Inflammatory macrophage treated with lipopolysaccharide for 4 hours (primary cell): ENCODE results near the gene IL19.
"Not testable (repeated sequence)": the region's sequence is repeated elsewhere in the genome, so short reads cannot be mapped to it uniquely, and the experiment has no call there.

Source experiments
- DNase-seq: peaks from one replicate; pipeline ENCODE4 v3.0.0-alpha.2; 2020

Gene IL19

DNA sequence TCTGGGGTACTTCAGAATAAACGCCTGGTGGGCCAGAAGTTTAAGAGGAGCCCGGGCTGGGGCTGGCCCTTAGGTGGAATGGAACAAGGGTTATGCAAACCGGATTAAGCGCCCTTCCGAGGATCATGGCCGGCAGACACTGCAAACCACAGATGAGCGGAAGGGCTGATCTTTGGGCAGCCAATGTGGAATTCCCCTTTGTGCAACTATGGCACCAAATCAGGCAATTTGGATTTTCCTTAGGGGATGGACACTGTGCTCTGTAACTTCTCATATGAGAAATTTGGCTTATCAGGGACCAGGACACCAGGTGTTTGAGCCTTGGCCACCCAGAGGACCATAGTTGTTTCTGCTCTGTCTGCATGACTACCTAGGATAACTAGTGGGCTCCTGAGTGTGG lies 7.5 kb downstream of the IL19 start:
- peak; percentile 53 for DNase-seq

DNA sequence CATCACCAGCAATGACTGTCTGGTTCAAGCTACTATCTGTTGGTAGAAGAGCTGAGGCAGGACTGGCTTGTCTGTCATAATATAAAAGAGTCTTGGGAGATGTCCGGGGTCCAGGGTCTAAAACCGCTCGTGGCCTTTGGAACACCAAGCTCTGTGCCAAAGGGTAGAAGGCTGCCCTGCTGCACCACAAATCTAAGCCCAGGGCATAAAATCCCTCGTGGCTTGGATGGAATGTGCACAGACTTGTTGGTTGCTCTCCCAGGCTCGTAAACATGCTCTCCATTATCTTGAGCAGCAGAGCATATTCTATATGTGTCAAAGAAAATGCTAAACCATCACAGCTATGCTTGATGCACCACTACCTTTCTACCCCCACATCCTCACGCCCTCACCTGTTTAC lies 8.3 kb downstream of the IL19 start:
- not testable (repeated sequence) for DNase-seq

DNA sequence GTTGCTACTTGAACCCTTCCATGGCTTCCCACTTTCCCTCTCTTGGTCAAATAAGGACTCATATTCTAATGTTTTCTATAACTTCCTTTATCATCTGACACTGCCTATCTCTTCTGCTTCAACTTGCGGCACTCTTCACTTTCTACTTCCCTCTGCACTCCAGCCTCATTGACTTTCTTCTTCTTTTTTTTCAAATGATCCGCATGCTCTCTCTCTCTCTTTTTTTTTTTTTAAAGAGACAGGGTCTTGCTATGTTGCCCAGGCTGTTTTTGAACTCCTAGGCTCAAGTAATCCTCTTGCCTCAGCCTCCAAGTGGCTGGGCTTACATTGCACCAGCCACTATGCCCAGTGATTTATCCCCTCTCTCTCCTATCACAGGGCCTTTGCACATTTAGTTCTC lies 9.1 kb downstream of the IL19 start:
- peak; percentile 68 for DNase-seq

DNA sequence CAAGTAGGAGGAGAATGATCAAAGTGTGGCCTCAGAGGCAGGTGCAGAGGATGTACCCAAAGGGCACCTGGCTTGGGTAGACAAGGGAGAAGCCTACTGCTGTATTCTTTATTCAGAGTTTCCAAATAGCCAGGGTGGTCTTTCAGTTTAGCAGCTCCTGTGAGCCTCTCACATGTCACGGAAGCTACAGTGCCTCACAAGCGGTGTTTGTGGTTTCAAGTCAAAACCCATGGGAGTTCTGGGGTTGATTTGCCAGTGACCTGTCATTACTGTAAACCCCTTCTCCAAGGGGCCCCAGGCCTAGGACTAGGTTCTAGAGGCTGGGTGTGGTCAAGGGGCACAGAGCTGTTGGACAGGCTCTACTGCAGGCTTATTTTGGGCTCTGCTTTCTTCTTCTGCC lies 11.9 kb downstream of the IL19 start:
- no peak for DNase-seq

DNA sequence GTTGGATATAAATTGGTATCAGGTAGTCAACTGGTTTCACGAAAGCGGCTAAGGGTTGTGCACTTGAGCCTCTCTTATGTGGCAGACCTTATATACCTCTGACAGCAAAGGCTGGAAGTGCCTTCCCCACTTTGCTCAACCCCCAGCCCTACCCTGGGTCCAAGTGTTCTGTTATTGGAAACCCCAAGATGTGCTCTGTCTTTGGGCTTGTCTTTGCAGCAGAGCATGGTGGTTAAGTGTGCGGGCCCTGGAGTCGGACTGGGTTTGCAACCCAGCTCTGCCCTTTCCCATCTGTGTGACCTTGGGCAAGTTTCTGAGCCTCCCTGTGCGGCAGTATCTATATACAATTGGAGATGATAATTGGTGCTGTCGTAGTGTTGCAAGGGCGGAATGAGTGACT lies 12.9 kb downstream of the IL19 start:
- DNase-seq: no peak

DNA sequence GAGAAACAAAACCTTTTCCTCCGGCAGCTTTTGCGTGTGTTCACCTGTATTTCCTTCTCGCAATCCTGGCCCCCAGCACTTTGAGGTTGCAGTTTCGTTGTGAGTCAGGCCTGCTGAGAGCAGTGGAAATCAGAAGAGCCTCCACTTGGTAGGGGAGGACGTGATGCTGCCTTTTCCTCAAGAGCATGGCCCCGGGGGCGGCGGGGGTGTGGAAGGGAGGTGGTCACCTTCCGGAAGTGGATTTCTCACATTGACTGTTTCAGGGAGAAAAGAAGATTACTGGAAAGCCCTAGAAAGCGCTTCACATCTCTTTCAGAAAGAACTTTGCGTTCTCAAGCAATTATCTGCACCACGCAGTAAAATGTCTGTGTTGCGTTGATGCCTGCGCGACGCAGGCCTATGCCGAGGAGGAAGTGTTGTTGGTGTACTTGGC lies 13.9 kb downstream of the IL19 start:
- DNase-seq: no peak

DNA sequence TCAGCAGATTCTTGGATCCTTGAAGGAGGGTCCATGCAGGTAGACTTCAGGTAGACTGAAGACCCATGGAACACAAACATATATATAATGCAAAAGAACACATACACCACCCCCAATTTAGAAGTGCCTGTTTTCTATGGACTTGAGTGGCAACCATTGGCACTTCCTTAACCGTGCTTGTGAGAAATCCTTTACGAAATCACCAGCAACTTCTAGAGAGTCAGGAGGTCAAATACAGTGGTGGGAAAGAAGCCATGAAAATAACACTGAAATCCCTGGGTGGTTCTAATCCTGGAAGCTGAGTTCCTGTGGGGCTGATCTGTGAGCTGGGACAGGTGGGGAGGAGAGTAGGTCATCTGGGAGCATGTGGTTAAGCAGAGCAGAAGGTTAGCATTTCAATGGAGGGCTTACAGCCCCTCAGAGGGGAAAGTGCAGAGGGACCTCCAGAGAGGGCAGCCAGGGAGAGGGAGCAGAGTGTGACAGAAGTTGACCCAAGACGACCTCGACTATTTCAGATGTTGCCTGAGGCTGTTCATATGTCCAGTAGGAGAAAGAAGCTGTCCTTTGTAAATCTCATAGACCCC lies 14.7 kb downstream of the IL19 start:
- DNase-seq: peak; percentile 66

DNA sequence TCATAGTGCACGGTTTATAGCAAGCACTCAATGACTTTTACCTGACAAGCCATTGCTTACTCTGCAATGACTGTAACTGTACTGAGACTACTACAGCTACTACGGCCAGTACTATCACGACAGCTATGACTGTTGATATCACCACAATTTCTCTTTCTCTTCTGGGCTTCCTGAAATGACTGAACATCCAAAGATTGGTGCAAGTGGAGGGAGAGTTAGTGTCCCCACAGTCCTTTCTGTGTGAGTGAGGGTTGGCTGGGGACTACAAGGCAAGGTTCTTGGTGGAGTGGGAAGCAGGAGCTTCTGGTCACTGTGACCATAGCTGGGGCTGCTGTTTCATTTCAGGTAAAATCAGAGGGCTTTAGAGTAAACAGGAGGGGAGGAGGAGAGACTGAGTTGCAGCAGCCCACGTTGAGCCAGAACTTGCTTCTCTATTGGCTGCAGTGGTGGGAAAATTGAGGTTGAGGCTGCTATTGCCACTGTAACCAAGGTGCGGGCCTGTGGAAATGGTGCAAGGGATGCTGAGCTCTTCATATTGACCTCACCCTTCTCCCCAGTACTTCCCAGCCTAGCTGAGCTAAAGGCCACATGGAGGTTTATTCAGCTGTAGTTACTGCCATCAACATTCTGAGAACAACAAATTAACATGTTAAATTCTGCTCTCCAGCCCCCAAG lies 15.8 kb downstream of the IL19 start:
- DNase-seq: no peak

DNA sequence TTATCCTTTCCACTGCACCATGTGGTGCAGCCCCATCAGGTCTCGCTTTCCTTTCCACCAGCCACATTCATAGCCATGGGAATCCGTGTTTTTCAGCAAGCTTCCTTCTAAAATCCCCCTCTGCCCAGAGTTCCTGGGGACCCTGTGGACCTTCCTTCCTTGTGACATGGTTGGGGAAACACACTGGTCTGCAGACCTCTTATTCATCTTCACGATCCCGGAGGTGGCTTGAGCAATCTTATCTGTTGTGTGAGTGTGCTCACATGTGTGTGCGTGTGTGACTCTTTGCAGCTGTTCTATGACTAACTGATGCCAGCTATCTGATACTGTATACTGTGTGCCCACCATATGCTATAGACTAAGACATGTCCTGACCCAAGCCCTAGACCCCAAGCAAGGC lies 17.3 kb downstream of the IL19 start:
- DNase-seq: peak; percentile 62

DNA sequence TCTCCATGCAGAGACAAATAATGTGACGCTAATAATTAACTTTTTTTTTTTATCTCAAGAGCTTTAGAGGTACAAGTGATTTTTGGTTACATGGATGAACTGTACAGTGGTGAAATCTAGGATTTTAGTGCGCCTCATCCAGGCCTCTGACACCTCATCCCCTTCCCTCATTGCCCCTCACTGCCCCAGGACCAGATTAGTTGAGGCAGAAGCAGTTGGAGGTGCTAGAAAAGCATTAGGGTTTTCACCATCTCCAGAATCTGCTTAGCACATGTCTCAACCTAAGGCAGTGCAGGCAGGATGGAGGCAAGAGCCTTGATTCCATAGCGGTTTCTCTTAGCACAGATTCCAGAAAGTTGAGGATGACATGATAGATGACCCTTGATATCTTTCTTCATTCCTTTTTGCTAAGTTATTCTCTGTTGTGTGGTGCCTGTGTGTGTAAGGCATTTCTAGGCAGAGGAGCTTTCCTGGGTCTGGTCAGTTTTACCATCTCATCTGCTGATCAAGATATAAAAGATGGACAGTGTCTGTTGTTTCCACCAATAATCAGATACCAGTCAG lies 18.0 kb downstream of the IL19 start:
- no peak for DNase-seq

DNA sequence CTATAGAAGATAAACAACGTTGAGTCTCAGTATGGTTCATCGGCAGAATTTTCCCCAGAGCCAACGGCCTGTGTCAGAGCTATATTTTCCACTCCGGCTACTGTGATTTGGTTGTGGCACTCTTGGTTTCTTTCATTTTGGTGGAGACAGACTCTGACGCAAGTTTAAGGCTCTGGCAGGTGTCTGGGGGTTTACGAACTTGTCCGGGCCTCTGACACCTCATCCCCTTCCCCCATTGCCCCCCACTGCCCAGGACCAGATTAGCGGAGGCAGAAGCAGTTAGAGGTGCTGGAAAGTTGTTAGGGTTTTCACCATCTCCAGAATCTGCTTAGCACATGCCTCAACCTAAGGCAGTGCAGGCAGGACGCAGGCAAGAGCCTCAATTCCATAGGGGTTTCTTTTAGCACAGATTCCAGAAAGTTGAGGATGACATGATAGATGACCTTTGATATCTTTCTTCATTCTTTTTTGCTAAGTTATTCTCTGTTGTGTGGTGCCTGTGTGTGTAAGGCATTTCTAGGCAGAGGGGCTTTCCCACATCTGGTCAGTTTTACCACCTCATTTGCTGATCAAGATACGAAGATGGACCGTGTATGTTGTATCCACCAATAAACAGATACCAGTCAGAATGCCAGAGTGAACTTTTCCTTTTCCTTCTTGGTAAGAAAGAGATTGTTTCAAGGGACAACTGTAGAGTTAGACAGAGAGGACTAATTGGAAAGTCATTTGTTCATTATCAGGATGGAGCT lies 20.1 kb downstream of the IL19 start:
- DNase-seq: no peak

DNA sequence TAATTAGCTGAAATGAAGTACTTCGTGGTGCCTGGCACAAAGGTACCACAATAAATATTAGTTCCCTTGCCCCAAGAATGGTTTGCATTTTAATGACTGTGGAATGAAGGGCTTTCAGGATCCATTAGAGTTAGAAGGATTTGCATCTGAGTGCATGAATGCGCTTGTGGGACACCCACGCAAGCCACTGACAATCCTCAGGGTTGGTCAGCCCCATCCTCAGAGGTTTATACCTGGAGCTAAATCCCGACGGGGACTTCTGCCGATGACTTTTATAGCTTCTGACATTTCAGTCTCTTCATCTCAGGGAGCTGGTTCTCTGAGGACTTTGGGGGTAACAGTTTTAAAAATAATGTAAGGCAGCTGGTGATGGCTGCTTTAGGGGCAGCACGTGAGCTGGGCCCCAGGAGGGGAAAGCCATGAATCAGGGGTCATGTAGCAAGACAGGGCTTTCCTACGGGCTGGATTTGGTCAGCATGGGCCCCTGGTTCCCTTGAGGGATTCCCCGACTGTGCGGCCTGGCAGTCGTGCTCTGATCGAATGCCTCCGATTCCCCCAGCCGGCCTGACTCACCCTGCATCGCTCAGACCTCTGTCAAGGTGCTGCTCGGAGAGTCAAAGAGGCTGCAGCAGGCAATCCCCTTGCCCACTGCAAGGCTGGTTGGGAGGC lies 22.5 kb downstream of the IL19 start:
- peak; percentile 68 for DNase-seq

DNA sequence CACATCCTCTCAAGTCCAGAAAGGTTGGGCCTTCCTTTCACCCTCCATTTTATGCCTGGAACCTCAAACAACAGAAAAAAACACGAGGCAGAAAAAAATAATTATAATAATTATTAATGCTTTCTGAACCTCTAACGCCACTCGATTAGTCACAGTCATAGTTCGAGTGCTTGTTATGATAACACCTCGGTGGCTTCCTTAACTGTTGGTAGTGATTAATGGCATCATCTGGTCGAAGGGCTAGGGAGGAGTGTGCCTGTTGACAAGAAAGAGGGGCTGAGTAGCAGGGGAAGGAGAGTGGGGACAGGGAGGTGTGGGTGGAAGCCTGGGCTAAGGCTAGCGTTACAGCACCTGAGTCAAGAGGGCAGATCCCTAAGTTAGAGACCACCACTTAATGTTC lies 23.0 kb downstream of the IL19 start:
- DNase-seq: no peak

DNA sequence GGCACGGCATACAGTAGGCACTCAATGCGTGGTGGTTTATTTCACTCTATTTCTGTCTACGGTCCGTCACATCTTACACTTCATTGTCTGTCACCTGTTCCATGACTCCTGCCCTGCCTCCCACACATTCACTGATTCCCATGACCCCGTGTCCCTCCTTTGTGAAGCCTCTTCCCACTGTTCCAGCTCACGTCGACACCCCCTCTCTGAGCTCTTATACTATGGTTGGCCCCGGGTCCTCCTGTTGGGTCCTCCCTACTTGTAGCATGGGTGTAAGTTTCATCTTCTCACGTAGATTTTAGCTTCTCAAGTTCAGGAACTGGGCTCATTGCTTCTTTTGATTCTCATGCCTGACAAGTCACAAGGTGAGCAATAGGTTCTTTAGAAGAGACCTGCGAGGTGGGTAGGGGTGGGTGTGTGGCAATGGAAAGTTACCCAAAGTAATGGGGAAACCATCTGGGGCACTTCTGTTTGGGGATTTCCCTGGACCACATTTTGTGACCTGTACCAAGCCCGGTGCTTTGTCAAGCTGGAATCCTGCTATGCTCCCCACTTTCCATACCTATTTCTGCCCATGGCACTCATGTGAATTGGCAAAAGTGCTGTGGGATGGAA lies 23.8 kb downstream of the IL19 start:
- no peak for DNase-seq

DNA sequence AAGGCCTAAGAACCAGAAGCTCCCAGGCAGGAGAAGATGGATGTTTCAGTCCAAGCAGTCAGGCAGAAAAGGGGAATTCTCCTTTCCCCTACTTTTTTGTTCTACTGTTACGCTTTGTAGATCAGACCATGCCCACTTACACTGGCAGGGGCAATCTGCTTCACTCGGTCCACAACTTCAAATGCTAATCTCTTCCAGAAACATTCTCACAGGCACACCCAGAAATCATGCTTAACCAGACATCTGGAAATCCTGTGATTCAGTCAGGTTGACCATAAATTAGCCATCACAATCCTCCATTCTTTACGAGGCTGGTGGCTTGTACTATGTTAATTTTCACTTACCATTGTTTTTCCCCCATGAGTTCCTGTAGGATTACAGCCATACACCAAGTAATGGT lies 25.5 kb downstream of the IL19 start:
- no peak for DNase-seq

DNA sequence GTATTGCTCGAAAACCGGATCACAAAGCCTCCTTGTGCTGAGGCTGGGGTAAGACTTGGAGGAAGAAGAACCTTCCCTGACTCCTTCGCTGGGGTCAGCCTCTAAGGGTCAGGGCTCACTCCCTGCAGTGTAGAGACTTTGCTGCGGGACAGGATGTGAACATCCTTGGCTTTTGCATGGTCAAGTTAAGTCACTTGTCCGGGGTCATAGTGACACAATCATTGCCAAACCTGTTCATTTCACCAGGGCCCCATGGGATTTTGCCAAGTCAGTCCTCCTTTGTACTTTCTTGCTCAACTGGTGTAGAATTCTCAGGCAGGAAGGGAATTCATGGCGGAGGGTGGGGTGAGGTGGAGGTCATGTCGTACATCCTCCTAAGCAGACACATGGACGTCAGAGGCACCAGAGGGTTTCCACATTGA lies 26.4 kb downstream of the IL19 start:
- peak; percentile 78 for DNase-seq

DNA sequence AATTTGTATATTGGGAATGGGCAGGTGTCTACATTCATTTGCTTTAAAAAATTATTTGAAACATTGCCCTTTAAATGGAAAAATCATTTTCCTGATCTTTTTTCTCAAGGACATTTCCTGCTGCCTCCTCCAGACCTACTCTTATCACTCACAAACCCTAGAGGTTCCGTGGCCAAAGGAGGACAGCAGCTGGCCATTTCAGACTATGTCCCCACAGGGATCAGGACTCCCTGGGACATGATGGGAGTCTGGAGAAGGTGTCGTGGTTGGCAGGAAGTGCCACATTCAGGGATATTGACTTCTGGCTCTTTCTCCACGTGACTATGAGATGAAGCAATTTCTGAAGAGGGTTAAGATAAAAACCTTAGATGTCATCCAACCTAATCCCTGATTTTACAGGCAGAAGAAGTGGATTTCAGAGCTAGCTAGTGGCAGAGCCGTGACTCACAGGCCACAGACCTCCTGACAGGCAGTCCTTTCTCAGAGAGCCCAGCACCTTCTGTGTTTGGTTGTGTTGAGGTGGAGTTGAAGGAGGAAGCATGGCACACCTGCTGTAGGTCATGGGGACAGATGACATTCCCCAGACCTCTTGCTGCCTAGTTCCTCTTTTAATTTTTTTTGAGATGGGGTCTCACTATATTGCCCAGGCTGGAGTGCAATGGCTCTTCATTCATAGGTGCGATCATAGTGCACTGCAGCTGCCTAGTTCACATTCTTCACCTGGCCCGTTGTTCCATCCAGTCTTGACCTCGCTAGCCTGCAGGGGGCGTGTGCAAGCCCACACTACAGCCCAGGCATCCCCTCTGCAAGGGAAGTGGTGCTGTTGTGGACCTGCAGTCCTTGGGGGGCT lies 27.2 kb downstream of the IL19 start:
- DNase-seq: peak; percentile 49

DNA sequence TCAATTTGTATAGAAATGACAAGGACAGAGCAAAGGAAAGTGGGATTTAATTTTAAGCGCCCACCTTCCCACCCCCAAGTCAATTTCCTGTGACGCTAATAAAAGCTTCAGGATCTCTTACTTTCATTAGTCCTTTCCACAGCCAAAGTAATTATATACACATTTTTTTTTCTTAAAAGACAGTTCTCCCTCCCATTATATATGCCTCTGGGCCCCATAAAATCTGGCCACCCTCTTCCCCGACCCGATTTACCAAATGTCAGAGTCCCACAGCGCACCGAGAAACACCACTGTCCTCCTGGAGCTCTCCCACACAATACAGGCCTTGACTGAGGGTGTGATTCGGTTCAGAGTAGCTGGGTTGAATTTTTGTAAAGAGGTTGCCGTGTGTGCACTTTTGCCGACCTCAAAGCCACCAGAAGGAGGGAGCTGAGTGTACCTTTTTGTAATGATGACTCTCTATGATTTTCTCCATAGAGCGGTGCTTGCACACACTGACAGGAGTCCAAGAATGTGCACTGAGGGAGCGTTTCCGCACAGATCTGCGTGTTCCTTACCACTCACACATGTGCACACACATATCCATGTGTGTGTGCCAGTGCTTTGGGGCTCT lies 27.9 kb downstream of the IL19 start:
- no peak for DNase-seq

DNA sequence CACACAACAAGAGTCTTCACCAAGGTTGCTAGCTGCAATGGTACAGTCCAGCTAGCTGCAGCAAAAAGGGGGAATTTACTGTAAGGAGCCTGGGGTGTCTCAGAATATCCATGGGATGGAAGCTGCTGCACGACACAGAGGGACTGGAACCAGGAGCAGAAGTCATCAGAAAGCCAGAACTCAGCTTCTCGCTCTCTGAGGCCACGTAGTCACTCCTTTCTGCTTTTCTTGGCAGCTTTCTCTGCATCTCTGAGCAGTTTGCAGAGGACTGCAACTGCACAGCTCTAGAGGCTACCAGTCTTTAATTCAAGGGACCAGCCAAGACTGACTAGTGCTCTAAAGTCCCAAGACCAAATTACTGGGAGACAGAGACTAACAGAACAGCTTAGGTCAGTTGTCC lies 28.7 kb downstream of the IL19 start:
- DNase-seq: no peak

DNA sequence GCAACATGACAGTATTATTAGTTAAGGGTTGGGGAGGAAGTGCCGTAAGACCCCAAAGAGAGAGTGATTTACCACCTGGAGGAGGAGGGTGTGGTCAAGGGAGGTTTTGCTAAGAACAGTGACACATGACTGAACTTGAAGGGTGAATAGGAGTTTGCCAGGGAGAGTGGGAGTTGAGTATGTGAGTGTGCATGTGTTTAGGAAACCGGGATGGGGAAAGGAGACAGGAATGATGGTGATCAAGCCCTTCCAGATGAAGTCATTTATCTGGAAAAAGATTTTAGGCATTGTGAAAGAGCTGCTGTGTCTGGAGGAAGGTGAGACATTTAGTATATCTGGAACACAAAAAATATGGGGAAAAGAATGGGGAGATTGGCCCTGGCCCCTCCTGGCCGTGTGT lies 29.8 kb downstream of the IL19 start:
- no peak for DNase-seq

DNA sequence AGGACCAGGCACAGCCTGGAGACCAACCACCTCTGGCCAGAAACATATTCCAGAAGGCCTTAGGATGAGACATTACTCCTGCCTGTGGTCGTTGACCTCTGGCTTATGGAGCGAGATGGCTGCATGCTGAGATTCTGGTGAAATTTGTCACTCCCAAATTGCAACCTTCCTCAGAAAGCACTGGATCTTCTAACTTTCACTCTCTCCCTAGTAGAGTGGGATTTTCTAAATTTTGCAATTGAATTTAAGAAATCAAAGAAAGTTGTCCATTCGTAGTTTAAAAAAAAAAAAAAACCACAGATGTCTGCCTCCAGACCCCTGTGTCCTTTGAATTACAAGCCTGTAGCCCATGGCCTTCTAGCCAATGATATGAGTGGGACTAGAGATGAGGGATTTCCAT lies 30.3 kb downstream of the IL19 start:
- DNase-seq: peak; percentile 76

DNA sequence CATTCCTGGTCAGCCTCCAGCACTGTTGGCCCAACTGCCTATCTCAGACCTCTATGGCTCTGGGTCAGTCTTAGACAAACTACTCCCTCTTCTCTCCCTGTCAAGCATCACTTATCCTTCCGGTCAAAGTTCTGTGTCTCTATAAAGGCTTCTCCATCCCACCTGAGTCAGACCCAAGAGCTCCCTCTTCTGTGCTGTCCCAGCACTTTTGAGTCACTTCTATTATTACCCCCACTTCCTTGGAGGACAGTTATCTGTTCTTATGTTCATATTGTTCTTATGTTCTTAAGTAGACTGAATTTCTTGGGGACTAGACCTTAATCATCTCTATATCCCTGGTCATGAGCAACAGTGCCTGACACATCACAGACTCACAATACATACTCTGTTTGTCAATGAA lies 30.9 kb downstream of the IL19 start:
- no peak for DNase-seq
